ENCODE data around the gene PPP1R7. TPM values are rescaled to one million over a fixed set of nuclear protein-coding genes. Genes with fewer than 3 reads are reported as not detected.
"Not testable (repeated sequence)": the region's sequence is repeated elsewhere in the genome, so short reads cannot be mapped to it uniquely, and the experiment has no call there.

PPP1R7 gene
- total RNA-seq: 68.0 TPM
- polyA plus RNA-seq: 100 to 1,000 TPM in 3 of 4 donors, 10 to 100 TPM in 1; 90.5 to 150 (median 108) TPM

- H3K9me3 ChIP-seq (ENCODE audit: control insufficient read depth in 2 of 2, low read length in 2 of 2): no peaks in the 10 kb centered on the region
- DNase-seq: peak; percentile 95 to 97 (median 96)
- peaks cover 6% of the 10 kb centered on the region for H3K36me3 Mint-ChIP-seq
- H3K36me3 ChIP-seq (ENCODE audit: control insufficient read depth, insufficient read depth, low read length): peaks cover 8% of the 10 kb centered on the region
- H3K27me3 ChIP-seq (ENCODE audit: control insufficient read depth, insufficient read depth, low read length): no peaks in the 10 kb centered on the region
- peak within 1 kb of the TSS; percentile 95 to 100 (median 98) for H3K4me3 Mint-ChIP-seq
- H3K4me1 Mint-ChIP-seq: peaks cover 14 to 56% (median 44%) of the 10 kb centered on the region in 4 donors
- H3K4me1 ChIP-seq (ENCODE audit: control insufficient read depth, insufficient read depth, low read length, poor library complexity, severe bottlenecking): peaks cover 24% of the 10 kb centered on the region
- H3K4me3 ChIP-seq (ENCODE audit: low read depth, low read length): peak within 1 kb of the TSS; percentile 88
- H3K27ac Mint-ChIP-seq: peak within 1 kb of the TSS; percentile 93 to 98 (median 95)
- H3K9me3 Mint-ChIP-seq: no peaks in the 10 kb centered on the region
- peaks cover 6% of the 10 kb centered on the region for H3K27me3 Mint-ChIP-seq
- peak; percentile 82 to 84 for ATAC-seq (ENCODE audit: low read depth in 2 of 2)
- peak within 1 kb of the TSS; percentile 75 for H3K27ac ChIP-seq (ENCODE audit: insufficient read depth, low read length, poor library complexity, severe bottlenecking)
Observed at GRCh38 chr2:241149925-241150659, at the start of gene PPP1R7. TSS of gene PPP1R7 (plus strand) at chr2:241150467. CDS start at chr2:241150496, 29 bp downstream.

GRCh38 chr2:241102239-241102803 lies 47.9 kb upstream of the PPP1R7 start, which contains the start of gene MTERF4:
TSS of gene MTERF4 (minus strand) at chr2:241102287. CDS start at chr2:241102273, 14 bp downstream.
- DNase-seq: peak; percentile 84 to 94 (median 87)
- peak within 1 kb of the TSS; percentile 96 to 98 (median 98) for H3K4me3 Mint-ChIP-seq
- Histone ChIP-seq H3K27ac (ENCODE audit: insufficient read depth, low read length, poor library complexity, severe bottlenecking) (peak within 1 kb of the TSS; percentile 93), H3K27me3 (ENCODE audit: control insufficient read depth, insufficient read depth, low read length) (no peaks in the 10 kb centered on the region), H3K36me3 (ENCODE audit: control insufficient read depth, insufficient read depth, low read length) (peaks cover 30% of the 10 kb centered on the region), H3K4me1 (ENCODE audit: control insufficient read depth, insufficient read depth, low read length, poor library complexity, severe bottlenecking) (peaks cover 71% of the 10 kb centered on the region), H3K9me3 (ENCODE audit: control insufficient read depth in 2 of 2, low read length in 2 of 2) (no peaks in the 10 kb centered on the region), H3K4me3 (ENCODE audit: low read depth, low read length) (peak within 1 kb of the TSS; percentile 97)
- H3K27ac Mint-ChIP-seq: peak within 1 kb of the TSS; percentile 97 to 99 (median 98)
- ATAC-seq (ENCODE audit: low read depth in 2 of 2): peak; percentile 97 to 98
- H3K4me1 Mint-ChIP-seq: peaks cover 28 to 76% (median 51%) of the 10 kb centered on the region in 4 donors
- peaks cover 21% of the 10 kb centered on the region for H3K36me3 Mint-ChIP-seq
- no peaks in the 10 kb centered on the region for H3K9me3 Mint-ChIP-seq
- H3K27me3 Mint-ChIP-seq: peaks cover 4% of the 10 kb centered on the region

GRCh38 chr2:241103176-241103595 lies 47.1 kb upstream of the PPP1R7 start:
- Mint-ChIP-seq H3K4me3 (peak overlapping the region; percentile 96 to 98 (median 98)), H3K36me3 (peaks cover 16% of the 10 kb centered on the region), H3K4me1 (peaks cover 24 to 76% (median 42%) of the 10 kb centered on the region in 4 donors), H3K27me3 (peaks cover 4% of the 10 kb centered on the region), H3K27ac (peak overlapping the region; percentile 97 to 99 (median 98)), H3K9me3 (no peaks in the 10 kb centered on the region)
- H3K27ac ChIP-seq (ENCODE audit: insufficient read depth, low read length, poor library complexity, severe bottlenecking): peak overlapping the region; percentile 93
- H3K4me1 ChIP-seq (ENCODE audit: control insufficient read depth, insufficient read depth, low read length, poor library complexity, severe bottlenecking): peaks cover 71% of the 10 kb centered on the region
- H3K9me3 ChIP-seq (ENCODE audit: control insufficient read depth in 2 of 2, low read length in 2 of 2): no peaks in the 10 kb centered on the region
- ATAC-seq (ENCODE audit: low read depth in 2 of 2): no peak
- H3K4me3 ChIP-seq (ENCODE audit: low read depth, low read length): peak overlapping the region; percentile 97
- H3K27me3 ChIP-seq (ENCODE audit: control insufficient read depth, insufficient read depth, low read length): no peaks in the 10 kb centered on the region
- peaks cover 23% of the 10 kb centered on the region for H3K36me3 ChIP-seq (ENCODE audit: control insufficient read depth, insufficient read depth, low read length)
- DNase-seq: no peak

- H3K27me3 Mint-ChIP-seq; H3K9me3 Mint-ChIP-seq; DNase-seq; H3K4me3 ChIP-seq (ENCODE audit: low read depth, low read length); H3K9me3 ChIP-seq (ENCODE audit: control insufficient read depth in 2 of 2, low read length in 2 of 2); H3K27me3 ChIP-seq (ENCODE audit: control insufficient read depth, insufficient read depth, low read length); ATAC-seq (ENCODE audit: low read depth in 2 of 2): not testable (repeated sequence)
- Histone ChIP-seq H3K4me1 (ENCODE audit: control insufficient read depth, insufficient read depth, low read length, poor library complexity, severe bottlenecking) (peaks cover 75% of the 10 kb centered on the region), H3K27ac (ENCODE audit: insufficient read depth, low read length, poor library complexity, severe bottlenecking) (peak overlapping the region; percentile 60), H3K36me3 (ENCODE audit: control insufficient read depth, insufficient read depth, low read length) (peaks cover 10% of the 10 kb centered on the region)
- peak overlapping the region in 1 of 3 donors; percentile 98 for H3K27ac Mint-ChIP-seq
- H3K4me3 Mint-ChIP-seq: peak overlapping the region in 3 of 4 donors; percentile 19 to 96 (median 43)
- H3K36me3 Mint-ChIP-seq: peaks cover 12% of the 10 kb centered on the region
- peaks cover 22 to 76% (median 42%) of the 10 kb centered on the region in 4 donors for H3K4me1 Mint-ChIP-seq
Observed at GRCh38 chr2:241104611-241105010, 45.7 kb upstream of the PPP1R7 start.

- H3K4me1 Mint-ChIP-seq: peaks cover 18 to 76% (median 38%) of the 10 kb centered on the region in 4 donors
Observed at GRCh38 chr2:241105641-241106040, 44.6 kb upstream of the PPP1R7 start.

GRCh38 chr2:241107031-241107783 lies 43.1 kb upstream of the PPP1R7 start:
- no peak for ATAC-seq (ENCODE audit: low read depth in 2 of 2)
- peaks cover 0 to 6% (median 0%) of the 10 kb centered on the region in 7 donors for H3K9me3 Mint-ChIP-seq
- H3K27me3 Mint-ChIP-seq: peaks cover 4% of the 10 kb centered on the region
- Histone ChIP-seq H3K27ac (ENCODE audit: insufficient read depth, low read length, poor library complexity, severe bottlenecking) (peak overlapping the region; percentile 81), H3K9me3 (ENCODE audit: control insufficient read depth in 2 of 2, low read length in 2 of 2) (no peaks in the 10 kb centered on the region), H3K4me1 (ENCODE audit: control insufficient read depth, insufficient read depth, low read length, poor library complexity, severe bottlenecking) (peaks cover 80% of the 10 kb centered on the region), H3K27me3 (ENCODE audit: control insufficient read depth, insufficient read depth, low read length) (no peaks in the 10 kb centered on the region), H3K36me3 (ENCODE audit: control insufficient read depth, insufficient read depth, low read length) (peaks cover 7% of the 10 kb centered on the region), H3K4me3 (ENCODE audit: low read depth, low read length) (no peak overlapping the region)
- peaks cover 17% of the 10 kb centered on the region for H3K36me3 Mint-ChIP-seq
- peak overlapping the region; percentile 86 to 99 (median 98) for H3K27ac Mint-ChIP-seq
- H3K4me1 Mint-ChIP-seq: peaks cover 22 to 81% (median 41%) of the 10 kb centered on the region in 4 donors
- DNase-seq: no peak
- peak overlapping the region in 3 of 4 donors; percentile 45 to 89 (median 88) for H3K4me3 Mint-ChIP-seq

More at GRCh38 chr2:241105641-241106040, 44.6 kb upstream of the PPP1R7 start:
- peaks cover 75% of the 10 kb centered on the region for H3K4me1 ChIP-seq (ENCODE audit: control insufficient read depth, insufficient read depth, low read length, poor library complexity, severe bottlenecking)
- H3K4me3 Mint-ChIP-seq: peak overlapping the region in 1 of 4 donors; percentile 58
- peak overlapping the region; percentile 26 to 98 (median 84) for H3K27ac Mint-ChIP-seq
- peaks cover 4% of the 10 kb centered on the region for H3K27me3 Mint-ChIP-seq
- H3K9me3 ChIP-seq (ENCODE audit: control insufficient read depth in 2 of 2, low read length in 2 of 2): no peaks in the 10 kb centered on the region
- no peak for ATAC-seq (ENCODE audit: low read depth in 2 of 2)
- peaks cover 9% of the 10 kb centered on the region for H3K36me3 ChIP-seq (ENCODE audit: control insufficient read depth, insufficient read depth, low read length)
- DNase-seq: no peak
- H3K27ac ChIP-seq (ENCODE audit: insufficient read depth, low read length, poor library complexity, severe bottlenecking): peak overlapping the region; percentile 63
- peaks cover 7% of the 10 kb centered on the region for H3K36me3 Mint-ChIP-seq
- peaks cover 0 to 6% (median 0%) of the 10 kb centered on the region in 7 donors for H3K9me3 Mint-ChIP-seq
- H3K4me3 ChIP-seq (ENCODE audit: low read depth, low read length): no peak overlapping the region
- no peaks in the 10 kb centered on the region for H3K27me3 ChIP-seq (ENCODE audit: control insufficient read depth, insufficient read depth, low read length)
